ENCODE data around the gene CCDC178.

The CCDC178 gene

GRCh38 chr18:33115476-33115875 is 325.0 kb downstream of the CCDC178 start:
- POLR2A ChIA-PET: no interaction called here
- CTCF ChIA-PET: interaction anchor here (1.5 kb wide), 1 partner anchor 86 kb away, joined by 3 read pairs; no protein-coding TSS in a partner anchor
- TF ChIP-seq NFRKB (IDR thresholded peaks at IDR 0.05) (no peak), FOXK2 (IDR thresholded peaks at IDR 0.05) (no peak), L3MBTL2 (conservative IDR thresholded peaks at IDR 0.05) (no peak), ELF4 (IDR thresholded peaks at IDR 0.05) (no peak), ARNT (IDR thresholded peaks at IDR 0.05) (no peak), HDGF (IDR thresholded peaks at IDR 0.05; ENCODE audit: borderline replicate concordance) (no peak), SUZ12 (IDR thresholded peaks at IDR 0.05) (no peak), LEF1 (IDR thresholded peaks at IDR 0.05; ENCODE audit: borderline replicate concordance) (no peak), BHLHE40 (IDR thresholded peaks at IDR 0.05; ENCODE audit: borderline replicate concordance) (no peak), TARDBP (IDR thresholded peaks at IDR 0.05) (no peak), SP1 (IDR thresholded peaks at IDR 0.05) (no peak), ZNF384 (IDR thresholded peaks at IDR 0.05) (no peak), FOXM1 (IDR thresholded peaks at IDR 0.05; ENCODE audit: borderline replicate concordance) (no peak), CTBP1 (IDR thresholded peaks at IDR 0.05; ENCODE audit: borderline replicate concordance) (no peak), FOXA1 (IDR thresholded peaks at IDR 0.05) (no peak)
- TF ChIP-seq, protein P1, sequence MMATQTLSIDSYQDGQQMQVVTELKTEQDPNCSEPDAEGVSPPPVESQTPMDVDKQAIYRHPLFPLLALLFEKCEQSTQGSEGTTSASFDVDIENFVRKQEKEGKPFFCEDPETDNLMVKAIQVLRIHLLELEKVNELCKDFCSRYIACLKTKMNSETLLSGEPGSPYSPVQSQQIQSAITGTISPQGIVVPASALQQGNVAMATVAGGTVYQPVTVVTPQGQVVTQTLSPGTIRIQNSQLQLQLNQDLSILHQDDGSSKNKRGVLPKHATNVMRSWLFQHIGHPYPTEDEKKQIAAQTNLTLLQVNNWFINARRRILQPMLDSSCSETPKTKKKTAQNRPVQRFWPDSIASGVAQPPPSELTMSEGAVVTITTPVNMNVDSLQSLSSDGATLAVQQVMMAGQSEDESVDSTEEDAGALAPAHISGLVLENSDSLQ (IDR thresholded peaks at IDR 0.05): no peak
- no peak for DNase-seq (ENCODE audit: extremely low spot score)

DNA sequence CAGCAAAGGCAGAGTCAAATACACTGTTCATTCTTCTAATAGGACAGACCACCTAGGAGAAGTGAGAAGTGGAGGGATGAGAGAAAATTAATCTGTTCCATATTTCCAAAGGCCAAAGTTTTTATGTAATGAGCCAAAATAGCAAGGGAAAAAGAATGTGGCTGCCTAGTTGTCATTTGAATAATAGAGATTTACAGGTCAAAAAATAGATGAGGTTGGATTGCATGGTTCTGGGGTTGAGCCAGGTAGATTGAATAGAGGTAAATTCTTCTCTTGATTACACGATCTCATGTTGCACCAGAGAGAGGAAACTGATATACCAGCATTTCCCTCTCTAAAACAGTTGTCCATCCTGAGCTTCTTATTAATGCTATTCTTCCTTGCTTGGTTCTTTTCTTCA is 325.8 kb downstream of the CCDC178 start:
- DNase-seq (ENCODE audit: extremely low spot score): no peak
- TF ChIP-seq L3MBTL2 (conservative IDR thresholded peaks at IDR 0.05): no peak
- TF ChIP-seq HDGF (IDR thresholded peaks at IDR 0.05; ENCODE audit: borderline replicate concordance): no peak
- TF ChIP-seq, protein P1 (IDR thresholded peaks at IDR 0.05): no peak
- no peak for TF ChIP-seq CTBP1 (IDR thresholded peaks at IDR 0.05; ENCODE audit: borderline replicate concordance)
- no peak for TF ChIP-seq NFRKB (IDR thresholded peaks at IDR 0.05)
- no peak for TF ChIP-seq ARNT (IDR thresholded peaks at IDR 0.05)
- TF ChIP-seq FOXK2 (IDR thresholded peaks at IDR 0.05): no peak
- TF ChIP-seq LEF1 (IDR thresholded peaks at IDR 0.05; ENCODE audit: borderline replicate concordance): no peak
- no peak for TF ChIP-seq FOXA1 (IDR thresholded peaks at IDR 0.05)
- no peak for TF ChIP-seq ZNF384 (IDR thresholded peaks at IDR 0.05)
- no peak for TF ChIP-seq BHLHE40 (IDR thresholded peaks at IDR 0.05; ENCODE audit: borderline replicate concordance)
- ChIA-PET POLR2A (no interaction called here), CTCF (interaction anchor here (1.5 kb wide), 1 partner anchor 87 kb away, joined by 3 read pairs; no protein-coding TSS in a partner anchor)

DNA sequence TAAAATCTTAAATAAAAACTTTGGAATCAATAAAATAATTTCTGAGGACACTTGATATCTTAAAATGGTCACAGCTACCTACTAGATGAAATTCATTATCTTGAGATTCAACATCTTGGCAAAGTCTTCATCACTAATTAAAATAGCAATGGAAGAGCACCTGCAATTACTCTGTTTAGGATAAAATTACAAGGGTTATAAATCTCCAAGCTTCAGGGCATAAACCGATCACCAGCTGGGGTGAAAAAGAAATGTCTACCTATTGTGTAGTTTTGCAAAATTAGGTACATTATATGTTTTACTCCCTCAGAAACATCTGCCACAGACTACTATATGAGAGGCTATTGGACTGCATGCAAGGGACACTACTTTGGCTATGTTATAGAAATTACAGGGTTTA is 327.1 kb downstream of the CCDC178 start:
- no peak for DNase-seq (ENCODE audit: extremely low spot score)
- CTCF ChIA-PET: no interaction called here
- no peak for TF ChIP-seq BHLHE40 (IDR thresholded peaks at IDR 0.05; ENCODE audit: borderline replicate concordance)
- TF ChIP-seq, protein P1 (IDR thresholded peaks at IDR 0.05): peak; percentile 45
- POLR2A ChIA-PET: no interaction called here

- no peak for DNase-seq (ENCODE audit: extremely low spot score)
- ChIA-PET POLR2A (no interaction called here), CTCF (no interaction called here)
- TF ChIP-seq LEF1 (IDR thresholded peaks at IDR 0.05; ENCODE audit: borderline replicate concordance) (no peak), FOXA1 (IDR thresholded peaks at IDR 0.05) (no peak), ZNF384 (IDR thresholded peaks at IDR 0.05) (no peak), BHLHE40 (IDR thresholded peaks at IDR 0.05; ENCODE audit: borderline replicate concordance) (no peak), CTBP1 (IDR thresholded peaks at IDR 0.05; ENCODE audit: borderline replicate concordance) (no peak), FOXK2 (IDR thresholded peaks at IDR 0.05) (no peak), SP1 (IDR thresholded peaks at IDR 0.05) (no peak), ELF4 (IDR thresholded peaks at IDR 0.05) (no peak), TARDBP (IDR thresholded peaks at IDR 0.05) (no peak), L3MBTL2 (conservative IDR thresholded peaks at IDR 0.05) (no peak)
These were observed 333.0 kb downstream of the CCDC178 start for GRCh38 chr18:33107511-33107910.

- CTCF ChIA-PET: no interaction called here
- DNase-seq (ENCODE audit: extremely low spot score): no peak
- no peak for TF ChIP-seq HDGF (IDR thresholded peaks at IDR 0.05; ENCODE audit: borderline replicate concordance)
- TF ChIP-seq FOXK2 (IDR thresholded peaks at IDR 0.05): no peak
- no peak for TF ChIP-seq ZNF384 (IDR thresholded peaks at IDR 0.05)
- TF ChIP-seq SP1 (IDR thresholded peaks at IDR 0.05): no peak
- TF ChIP-seq ARNT (IDR thresholded peaks at IDR 0.05): no peak
- TF ChIP-seq NFRKB (IDR thresholded peaks at IDR 0.05): no peak
- no peak for TF ChIP-seq CTBP1 (IDR thresholded peaks at IDR 0.05; ENCODE audit: borderline replicate concordance)
- no peak for TF ChIP-seq L3MBTL2 (conservative IDR thresholded peaks at IDR 0.05)
- no peak for TF ChIP-seq BHLHE40 (IDR thresholded peaks at IDR 0.05; ENCODE audit: borderline replicate concordance)
- TF ChIP-seq FOXA1 (IDR thresholded peaks at IDR 0.05): no peak
- TF ChIP-seq FOXM1 (IDR thresholded peaks at IDR 0.05; ENCODE audit: borderline replicate concordance): no peak
- TF ChIP-seq SUZ12 (IDR thresholded peaks at IDR 0.05): no peak
- TF ChIP-seq ELF4 (IDR thresholded peaks at IDR 0.05): no peak
- no peak for TF ChIP-seq LEF1 (IDR thresholded peaks at IDR 0.05; ENCODE audit: borderline replicate concordance)
- TF ChIP-seq, protein P1 (IDR thresholded peaks at IDR 0.05): no peak
- no peak for TF ChIP-seq TARDBP (IDR thresholded peaks at IDR 0.05)
- POLR2A ChIA-PET: no interaction called here
These were observed 339.2 kb downstream of the CCDC178 start for GRCh38 chr18:33101316-33101715.

GRCh38 chr18:33099626-33100025 is 340.9 kb downstream of the CCDC178 start:
- ChIA-PET CTCF (interaction anchor here (1.1 to 1.2 kb wide), 2 partner anchors 102 to 132 kb away, joined by 3 read pairs; no protein-coding TSS in a partner anchor), POLR2A (no interaction called here)
- TF ChIP-seq ZNF384 (IDR thresholded peaks at IDR 0.05) (no peak), ARNT (IDR thresholded peaks at IDR 0.05) (no peak), SP1 (IDR thresholded peaks at IDR 0.05) (no peak), FOXM1 (IDR thresholded peaks at IDR 0.05; ENCODE audit: borderline replicate concordance) (no peak), TARDBP (IDR thresholded peaks at IDR 0.05) (no peak), FOXA1 (IDR thresholded peaks at IDR 0.05) (no peak)
- no peak for DNase-seq (ENCODE audit: extremely low spot score)

All from HEK293T (cell line).